ENCODE results near the gene HMGB2.

Gene HMGB2

GRCh38 chr4:173334891-173335752, 964 bp upstream of the HMGB2 start:
- DNase-seq (ENCODE audit: low read depth): peak; percentile 64

GRCh38 chr4:173333658-173334084, 487 bp downstream of the HMGB2 start:
- no peak for DNase-seq (ENCODE audit: low read depth)

GRCh38 chr4:173332963-173333657, 1.0 kb downstream of the HMGB2 start:
- no peak for DNase-seq (ENCODE audit: low read depth)

GRCh38 chr4:173332021-173332487, 2.1 kb downstream of the HMGB2 start:
- DNase-seq (ENCODE audit: low read depth): no peak

GRCh38 chr4:173330590-173330989, 3.6 kb downstream of the HMGB2 start:
- no peak for DNase-seq (ENCODE audit: low read depth)

GRCh38 chr4:173328236-173328901, 5.8 kb downstream of the HMGB2 start:
- no peak for DNase-seq (ENCODE audit: low read depth)

- DNase-seq (ENCODE audit: low read depth): no peak
Measured at GRCh38 chr4:173325007-173325736, 9.0 kb downstream of the HMGB2 start.

- no peak for DNase-seq (ENCODE audit: low read depth)
Measured at GRCh38 chr4:173319696-173320095, 14.5 kb downstream of the HMGB2 start.

- no peak for DNase-seq (ENCODE audit: low read depth)
Measured at GRCh38 chr4:173318648-173319211, 15.4 kb downstream of the HMGB2 start.

GRCh38 chr4:173318240-173318639, 15.9 kb downstream of the HMGB2 start:
- DNase-seq (ENCODE audit: low read depth): no peak

- no peak for DNase-seq (ENCODE audit: low read depth)
Measured at GRCh38 chr4:173317004-173317403, 17.2 kb downstream of the HMGB2 start.

GRCh38 chr4:173316060-173316459, 18.1 kb downstream of the HMGB2 start:
- DNase-seq (ENCODE audit: low read depth): no peak

GRCh38 chr4:173314715-173315114, 19.4 kb downstream of the HMGB2 start:
- no peak for DNase-seq (ENCODE audit: low read depth)

GRCh38 chr4:173311368-173311767, 22.8 kb downstream of the HMGB2 start:
- DNase-seq (ENCODE audit: low read depth): no peak

GRCh38 chr4:173307778-173308177, 26.4 kb downstream of the HMGB2 start:
- DNase-seq (ENCODE audit: low read depth): no peak

GRCh38 chr4:173301518-173302201, 32.5 kb downstream of the HMGB2 start:
- DNase-seq (ENCODE audit: low read depth): no peak

- DNase-seq (ENCODE audit: low read depth): no peak
Measured at GRCh38 chr4:173294444-173294843, 39.7 kb downstream of the HMGB2 start.

- DNase-seq (ENCODE audit: low read depth): no peak
Measured at GRCh38 chr4:173293663-173294062, 40.5 kb downstream of the HMGB2 start.

GRCh38 chr4:173291899-173292298, 42.3 kb downstream of the HMGB2 start:
- no peak for DNase-seq (ENCODE audit: low read depth)

- no peak for DNase-seq (ENCODE audit: low read depth)
Measured at GRCh38 chr4:173289353-173289727, 44.8 kb downstream of the HMGB2 start.

All from HS-27A (cell line).